ENCODE measurements around the gene CIDEC. TPM values are rescaled to one million over a fixed set of nuclear protein-coding genes. Genes with fewer than 3 reads are reported as not detected.
"Not testable (repeated sequence)": the region's sequence is repeated elsewhere in the genome, so short reads cannot be mapped to it uniquely, and the experiment has no call there.

Gene CIDEC
- total RNA-seq, 2 donors from 2014 or later = 1.2 to 2.9 TPM

DNA sequence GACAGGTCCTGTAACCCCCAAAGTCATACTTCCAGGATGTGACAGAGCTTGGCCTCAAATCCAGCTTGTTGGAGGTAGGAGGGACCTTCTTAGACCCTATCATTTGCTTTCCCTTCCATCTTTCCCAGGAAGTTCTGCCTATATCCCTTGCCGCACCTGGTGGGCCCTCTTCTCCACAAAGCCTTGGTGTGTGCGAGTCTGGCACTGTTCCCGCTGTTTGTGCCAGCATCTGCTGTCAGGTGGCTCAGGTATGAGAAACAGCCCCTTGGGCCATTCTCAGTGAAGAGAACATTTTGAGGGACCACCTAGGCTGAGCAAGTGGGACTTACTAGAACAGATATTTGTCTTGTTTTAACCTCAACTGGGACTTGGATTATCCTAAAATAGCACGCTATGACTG, 23.9 kb upstream of the CIDEC start:
- intact Hi-C loops (cut with DNase I) = no loop called here
- peak; percentile 48 for DNase-seq (ENCODE audit: low spot score)

DNA sequence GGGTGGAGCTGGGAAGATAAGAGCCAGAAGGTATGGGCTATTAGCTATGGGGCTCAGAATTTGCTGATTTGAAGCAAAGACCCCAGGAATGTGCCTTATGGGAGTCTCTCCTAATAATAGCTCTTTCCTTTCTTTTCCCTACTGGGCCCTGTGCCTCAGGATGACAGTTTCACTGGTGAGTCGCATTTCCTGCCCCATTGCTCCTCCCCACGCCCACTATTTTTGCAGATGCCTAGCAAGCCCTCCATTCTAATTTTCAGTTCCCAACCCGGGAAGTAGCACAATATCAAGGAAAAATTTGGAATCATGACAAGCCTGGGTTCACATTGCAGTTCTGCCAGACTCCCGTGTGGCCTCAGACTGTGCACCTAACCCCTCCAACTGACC, 23.2 kb upstream of the CIDEC start:
- DNase-seq (ENCODE audit: low spot score) = peak; percentile 53
- intact Hi-C loops (cut with DNase I) = no loop called here

DNA sequence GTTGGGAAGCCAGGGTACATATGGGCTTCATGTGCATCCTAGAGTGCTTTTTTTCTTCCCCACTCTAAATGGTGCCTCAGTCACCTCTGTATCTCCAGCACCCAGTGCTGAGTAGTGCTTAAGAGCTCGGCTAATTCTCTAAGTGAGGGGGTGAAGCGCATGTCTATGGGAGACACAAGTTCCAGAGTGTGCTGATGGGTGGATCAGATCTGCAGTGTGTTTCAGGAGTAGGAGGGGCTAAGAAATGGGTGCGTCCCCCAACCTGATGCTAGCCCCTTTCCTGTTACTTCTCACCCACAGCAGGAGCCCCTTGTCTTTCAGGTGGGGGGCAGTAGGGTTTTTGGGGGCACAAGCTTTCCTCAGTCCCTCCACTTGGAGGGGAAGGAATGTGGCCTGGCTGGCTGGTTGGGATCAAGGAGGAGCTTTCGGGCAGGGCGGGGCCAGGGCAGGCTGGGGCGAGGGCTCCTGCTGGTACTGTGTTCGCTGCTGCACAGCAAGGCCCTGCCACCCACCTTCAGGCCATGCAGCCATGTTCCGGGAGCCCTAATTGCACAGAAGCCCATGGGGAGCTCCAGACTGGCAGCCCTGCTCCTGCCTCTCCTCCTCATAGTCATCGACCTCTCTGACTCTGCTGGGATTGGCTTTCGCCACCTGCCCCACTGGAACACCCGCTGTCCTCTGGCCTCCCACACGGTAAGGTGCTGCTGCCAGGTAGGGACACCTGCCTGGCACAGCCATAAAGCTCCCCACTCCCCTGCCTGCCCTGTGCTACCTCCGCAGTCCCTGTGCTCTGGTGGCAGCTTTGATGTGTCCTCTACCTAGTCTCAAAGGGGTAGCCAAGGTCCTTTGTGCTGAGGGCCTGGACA, 22.6 kb upstream of the CIDEC start, which contains the start of gene IL17RE:
Gene IL17RE, plus strand, starts transcription at position 477 of the 866 bp plus-strand sequence. Its CDS starts 85 bp downstream, at position 562.
- peak; percentile 54 for DNase-seq (ENCODE audit: low spot score)

DNA sequence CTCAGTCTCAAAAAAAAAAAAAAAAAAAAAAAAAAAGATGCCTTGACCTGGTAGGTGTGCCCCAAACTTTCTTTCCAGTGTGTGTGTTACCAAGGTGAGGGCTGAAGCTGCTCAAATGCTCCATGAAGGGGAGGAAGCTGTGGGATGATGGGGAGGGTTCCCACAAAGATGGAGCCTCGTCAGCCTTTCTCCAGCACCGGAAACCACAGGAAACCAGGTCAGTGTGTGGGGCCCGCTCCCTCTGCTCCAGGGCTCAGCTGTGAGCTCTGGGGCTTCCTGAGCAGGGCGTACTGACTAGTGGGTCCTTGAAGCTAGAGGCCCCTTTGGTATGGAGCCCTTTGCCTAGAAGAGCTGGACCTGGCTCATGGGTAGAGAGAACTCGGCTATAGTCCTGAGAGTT, 21.9 kb upstream of the CIDEC start:
- intact Hi-C loops (cut with DNase I) = no loop called here
- DNase-seq (ENCODE audit: low spot score) = peak; percentile 62

More for the DNA sequence above, 22.6 kb upstream of the CIDEC start, which contains the start of gene IL17RE:
- intact Hi-C loops (cut with DNase I) = no loop called here

DNA sequence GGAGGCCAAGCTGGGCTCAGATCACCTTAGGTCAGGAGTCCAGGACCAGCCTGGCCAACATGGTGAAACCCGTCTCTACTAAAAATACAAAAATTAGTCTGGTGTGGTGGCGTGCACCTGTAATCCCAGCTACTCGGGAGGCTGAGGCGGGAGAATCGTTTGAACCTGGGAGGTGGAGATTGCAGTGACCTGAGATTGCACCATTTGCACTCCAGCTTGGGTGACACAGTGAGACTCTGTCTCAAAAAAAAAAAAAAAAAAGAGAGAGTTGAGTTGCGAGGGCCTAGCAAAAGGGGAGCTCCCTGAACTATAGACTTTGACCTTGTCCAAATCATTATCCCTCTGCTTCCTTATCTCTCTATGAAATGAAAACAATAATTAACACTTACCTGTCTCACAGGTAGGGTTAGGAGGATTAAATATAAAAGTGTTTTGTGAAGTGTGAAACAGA, 20.9 kb upstream of the CIDEC start:
- not testable (repeated sequence) for DNase-seq (ENCODE audit: low spot score)

DNA sequence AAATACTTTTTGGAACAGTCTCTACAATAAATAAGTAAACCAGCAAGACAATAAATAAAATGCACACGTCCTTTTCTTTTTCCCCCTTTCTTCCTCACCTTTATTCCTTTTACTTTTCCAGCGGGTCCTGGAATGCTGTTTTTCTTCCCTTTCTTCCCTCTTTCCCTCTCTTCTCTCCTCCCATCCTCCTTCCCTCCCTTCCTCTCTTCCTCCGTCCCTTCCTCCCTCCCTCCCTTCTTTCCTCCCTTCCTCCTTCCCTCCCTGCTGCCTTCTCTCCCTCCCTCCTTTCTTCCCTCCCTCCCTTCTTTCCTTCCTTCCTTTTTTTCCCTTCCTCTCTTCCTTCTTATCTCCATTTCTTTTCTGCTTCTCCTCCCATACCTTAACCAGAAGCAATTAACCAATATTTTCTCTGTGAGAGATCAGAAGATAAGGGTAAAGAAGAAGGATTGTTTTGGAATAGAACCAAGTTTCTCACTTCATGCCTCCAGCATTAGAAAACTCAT, 19.3 kb upstream of the CIDEC start:
- no peak for DNase-seq (ENCODE audit: low spot score)
- intact Hi-C loops (cut with DNase I) = no loop called here

More for the DNA sequence above, 20.9 kb upstream of the CIDEC start:
- intact Hi-C loops (cut with DNase I) = not testable (repeated sequence)

DNA sequence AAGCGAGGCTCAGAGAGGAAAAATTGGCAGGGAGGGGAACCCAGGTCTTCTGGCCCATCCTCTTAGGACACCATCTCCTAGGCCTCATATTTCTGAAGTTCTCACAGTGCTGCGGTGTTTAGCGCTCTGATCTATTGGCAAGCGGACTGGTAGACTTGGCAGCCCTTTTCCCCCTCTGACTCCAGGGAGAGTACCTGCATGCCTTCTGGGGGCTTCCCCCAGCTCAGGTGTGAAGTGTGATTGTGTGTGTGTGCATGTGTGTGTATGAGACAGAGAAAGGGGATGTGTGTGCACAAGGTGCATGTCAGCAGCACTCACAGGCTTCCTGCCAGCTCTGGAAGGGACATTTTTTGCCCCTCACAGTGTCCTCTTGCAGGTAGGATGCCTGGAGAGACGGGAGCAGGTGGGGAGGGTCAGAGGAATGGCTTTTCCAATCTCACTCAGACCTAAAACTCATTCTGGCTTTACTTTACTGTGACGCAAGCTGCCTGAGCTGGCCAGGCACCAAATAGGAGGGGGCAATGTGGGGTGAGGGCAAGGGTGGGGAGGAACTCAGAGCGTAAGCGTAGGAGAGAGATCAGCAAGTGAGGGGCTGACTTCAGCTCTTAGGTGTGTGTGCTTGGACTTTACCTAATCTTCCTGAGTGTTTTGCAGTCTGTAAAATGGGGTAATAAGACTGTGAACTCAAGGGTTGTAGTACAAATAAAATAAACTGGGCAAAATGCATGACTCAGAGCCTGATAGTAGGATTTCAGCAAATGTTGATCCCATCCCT, 18.6 kb upstream of the CIDEC start:
- intact Hi-C loops (cut with DNase I) = no loop called here
- no peak for DNase-seq (ENCODE audit: low spot score)

DNA sequence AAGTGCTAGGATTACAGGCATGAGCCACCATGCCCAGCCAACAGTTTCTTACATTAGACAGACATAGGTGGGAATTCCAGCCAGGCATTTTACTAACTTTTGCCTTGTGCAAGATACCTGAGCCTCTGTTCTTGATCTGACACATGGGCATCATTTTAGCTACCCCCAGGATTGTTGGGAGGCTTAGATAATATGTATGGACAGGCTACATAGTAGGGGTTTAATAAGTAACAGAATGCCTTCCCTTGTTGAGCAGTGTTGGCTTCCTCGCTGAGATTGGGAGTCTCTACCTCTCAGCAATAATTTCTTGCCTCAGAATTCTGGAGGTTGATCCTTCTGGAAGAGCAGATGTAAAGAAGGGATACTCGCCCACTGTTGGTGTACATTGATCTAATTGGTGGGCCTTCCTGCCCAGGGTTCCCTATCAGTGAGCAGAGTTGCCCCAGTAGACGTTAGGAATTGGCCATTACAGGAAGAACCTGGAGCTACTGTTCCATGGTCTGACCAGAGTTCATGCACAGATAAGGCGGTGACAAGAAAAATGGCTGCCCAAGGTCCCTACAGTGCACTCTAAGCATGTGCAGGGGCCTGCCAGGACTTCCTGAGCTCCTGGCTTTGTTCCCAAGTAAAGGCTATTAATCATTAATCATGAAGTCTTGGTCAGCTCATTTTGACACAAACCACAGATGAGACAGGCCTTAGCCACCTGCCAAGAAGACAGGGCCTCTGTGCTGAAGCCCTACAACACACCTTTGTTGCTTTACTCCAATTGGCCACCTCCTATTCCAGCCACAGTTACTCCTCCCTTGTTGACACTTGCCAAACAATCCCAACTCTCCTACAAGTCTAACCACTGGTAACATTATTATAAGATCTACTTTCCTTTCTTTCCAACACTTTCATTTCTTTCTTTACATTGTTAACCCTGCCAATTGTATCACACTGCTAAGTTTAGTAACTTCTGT, 17.6 kb upstream of the CIDEC start:
- no peak for DNase-seq (ENCODE audit: low spot score)
- intact Hi-C loops (cut with DNase I) = no loop called here

DNA sequence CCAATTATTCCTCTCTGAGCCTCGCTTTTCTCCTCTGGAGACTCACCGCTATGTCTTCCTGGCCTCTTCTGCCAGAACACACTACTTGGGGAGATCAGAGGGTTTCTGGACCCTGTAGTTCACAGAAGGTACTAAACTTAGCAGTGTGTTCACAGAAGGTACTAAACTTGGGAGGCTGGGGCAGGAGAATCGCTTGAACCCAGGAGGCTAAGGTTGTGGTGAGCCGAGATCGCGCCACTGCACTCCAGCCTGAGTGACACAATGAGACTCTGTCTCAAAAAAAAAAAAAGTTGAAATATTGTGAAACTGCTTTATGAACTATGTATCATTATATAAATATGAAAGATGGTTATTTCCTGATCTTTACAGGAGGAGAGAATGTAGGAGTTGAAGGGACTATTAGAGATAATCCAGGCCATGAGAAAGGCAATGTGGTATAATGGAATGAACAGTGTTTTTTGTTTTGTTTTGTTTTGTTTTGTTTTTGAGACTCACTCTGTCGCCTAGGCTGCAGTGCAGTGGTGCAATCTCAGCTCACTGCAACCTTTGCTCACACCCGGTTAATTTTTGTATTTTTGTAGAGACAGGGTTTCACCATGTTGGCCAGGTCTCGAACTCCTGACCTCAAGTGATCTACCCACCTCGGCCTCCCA, 16.8 kb upstream of the CIDEC start:
- intact Hi-C loops (cut with DNase I); DNase-seq (ENCODE audit: low spot score): not testable (repeated sequence)

DNA sequence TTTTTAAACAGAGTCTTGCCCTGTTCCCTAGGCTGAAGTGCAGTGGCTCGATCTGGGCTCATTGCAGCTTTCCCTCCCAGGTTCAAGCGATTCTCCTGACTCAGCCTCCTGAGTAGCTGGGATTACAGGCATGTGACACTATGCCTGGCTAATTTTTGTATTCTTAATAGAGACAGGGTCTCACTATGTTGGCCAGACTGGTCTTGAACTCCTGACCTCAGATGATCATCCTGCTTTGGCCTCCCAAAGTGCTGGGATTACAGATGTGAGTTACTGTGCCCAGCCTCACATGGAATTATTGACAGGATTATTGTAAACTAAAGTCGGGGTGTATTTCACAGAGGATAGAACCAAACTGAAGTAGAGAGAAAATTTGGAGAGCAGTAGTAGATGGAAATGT, 15.7 kb upstream of the CIDEC start:
- intact Hi-C loops (cut with DNase I); DNase-seq (ENCODE audit: low spot score): not testable (repeated sequence)

DNA sequence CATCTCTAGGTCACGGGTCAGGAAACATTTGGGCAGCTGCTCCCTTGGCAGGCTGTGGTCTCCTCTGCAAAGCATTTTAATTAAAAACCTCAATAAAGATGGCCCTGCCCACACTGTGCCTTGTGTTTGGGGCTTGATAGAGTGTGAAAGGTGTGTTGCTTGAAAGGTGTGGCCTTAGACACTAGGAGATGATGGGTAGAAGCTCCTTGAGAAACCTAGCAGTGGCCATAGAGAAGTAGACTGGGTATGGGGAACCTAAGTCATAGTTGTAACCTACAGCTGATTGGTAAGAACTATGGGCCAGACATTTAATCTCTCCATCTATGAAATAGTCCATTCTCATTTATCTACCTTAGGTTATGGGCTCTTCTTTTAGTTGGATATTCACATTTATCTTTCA, 13.7 kb upstream of the CIDEC start:
- intact Hi-C loops (cut with DNase I) = no loop called here
- DNase-seq (ENCODE audit: low spot score) = peak; percentile 2

DNA sequence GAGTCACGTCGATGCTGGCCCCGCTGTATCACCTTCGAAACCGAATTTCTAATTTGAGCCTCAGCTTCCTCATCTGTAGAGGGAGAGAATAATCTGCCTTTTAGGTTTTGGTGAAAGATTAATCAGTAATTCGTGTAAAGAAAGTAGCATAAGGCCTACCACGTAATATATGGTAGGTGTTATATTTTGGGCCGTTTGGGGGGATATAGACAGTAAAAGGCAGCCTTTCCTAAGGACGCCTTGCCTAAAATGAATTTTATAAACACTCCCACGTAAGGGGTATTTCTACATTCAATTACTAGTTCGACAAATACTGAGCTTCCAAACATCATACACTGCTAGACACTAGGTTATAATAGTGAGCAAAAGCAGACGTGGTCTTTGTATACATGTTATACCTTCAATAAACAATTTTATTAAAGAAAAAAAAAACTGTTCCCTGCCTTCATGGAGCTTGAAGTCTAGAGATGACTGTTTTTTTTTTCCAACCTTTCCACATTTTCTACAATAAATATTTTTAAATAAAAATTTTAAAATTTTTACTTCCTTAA, 11.1 kb upstream of the CIDEC start:
- intact Hi-C loops (cut with DNase I) = no loop called here
- DNase-seq (ENCODE audit: low spot score) = no peak

DNA sequence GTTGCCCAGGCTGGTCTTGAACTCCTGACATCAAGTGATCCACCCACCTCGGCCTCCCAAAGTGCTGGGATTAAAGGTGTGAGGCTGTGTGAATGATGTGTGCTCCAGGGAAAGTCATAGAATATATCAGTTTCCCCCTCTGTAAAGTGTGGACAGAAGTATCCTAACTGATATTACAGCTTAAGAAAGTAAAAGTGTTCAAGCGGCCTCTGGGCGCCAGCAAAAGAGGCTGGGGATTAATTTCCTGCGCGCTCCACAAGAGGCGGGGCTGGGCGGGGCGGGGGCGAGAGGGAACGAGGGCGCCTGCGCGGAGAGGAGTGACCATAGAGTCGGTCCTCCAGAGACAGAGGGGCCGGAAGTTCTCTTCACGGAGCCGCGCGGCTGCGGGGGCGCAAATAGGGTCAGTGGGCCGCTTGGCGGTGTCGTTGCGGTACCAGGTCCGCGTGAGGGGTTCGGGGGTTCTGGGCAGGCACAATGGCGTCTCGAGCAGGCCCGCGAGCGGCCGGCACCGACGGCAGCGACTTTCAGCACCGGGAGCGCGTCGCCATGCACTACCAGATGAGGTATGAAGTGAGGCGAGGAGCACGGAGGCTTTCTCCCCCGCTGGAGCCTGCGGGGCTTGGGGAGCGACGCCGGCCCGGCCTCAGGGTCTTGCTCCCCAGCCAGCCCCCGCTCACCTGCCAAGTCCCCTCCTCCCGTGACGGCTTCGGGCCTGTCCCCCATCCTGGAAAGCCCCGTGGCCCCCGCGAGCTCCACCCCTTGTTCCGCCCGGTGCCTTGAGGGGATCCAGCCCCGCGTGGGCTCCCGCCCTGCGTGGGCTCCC, 10.4 kb upstream of the CIDEC start, which contains the start of gene JAGN1:
Gene JAGN1, plus strand, starts transcription at position 362 of the 823 bp plus-strand sequence. Its CDS starts 113 bp downstream, at position 475.
- DNase-seq (ENCODE audit: low spot score) = peak; percentile 97
- intact Hi-C loops (cut with DNase I) = no loop called here

DNA sequence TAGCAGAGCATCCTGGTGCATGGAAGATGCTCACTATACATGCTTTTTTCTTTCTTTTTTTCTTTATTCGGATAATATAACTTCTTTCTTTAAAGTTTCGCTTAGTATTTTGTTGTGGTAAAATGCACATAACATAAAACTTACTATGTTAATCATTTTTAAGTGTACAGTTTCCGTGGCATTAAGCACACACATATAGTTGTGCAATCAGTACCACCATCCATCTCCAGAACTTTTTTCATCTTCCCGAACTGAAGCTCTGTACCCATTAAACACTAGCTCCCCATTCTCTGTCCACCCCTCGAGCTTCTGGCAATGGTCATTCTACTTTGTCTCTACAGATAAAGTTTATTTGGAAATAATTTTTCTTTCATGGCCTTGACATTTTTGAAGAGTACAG, 9.4 kb upstream of the CIDEC start:
- intact Hi-C loops (cut with DNase I) = no loop called here
- no peak for DNase-seq (ENCODE audit: low spot score)

DNA sequence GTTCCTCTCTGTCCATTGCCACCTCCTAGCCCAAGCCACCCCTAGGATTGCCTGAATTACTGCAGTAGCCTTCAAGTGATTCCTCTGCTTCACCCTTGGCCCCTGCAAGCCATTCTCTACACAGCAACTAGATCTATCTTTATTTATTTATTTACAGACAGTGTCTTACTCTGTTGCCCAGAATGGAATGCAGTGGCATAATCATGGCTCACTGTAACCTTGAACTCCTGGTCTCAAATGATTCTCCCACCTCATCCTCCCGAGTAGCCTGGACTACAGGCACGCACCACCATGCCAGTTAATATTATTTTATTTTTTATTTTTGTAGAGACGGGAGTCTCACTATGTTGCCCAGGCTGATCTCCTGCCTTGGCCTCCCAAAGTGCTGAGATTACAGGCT, 8.5 kb upstream of the CIDEC start:
- intact Hi-C loops (cut with DNase I) = no loop called here
- DNase-seq (ENCODE audit: low spot score) = no peak

DNA sequence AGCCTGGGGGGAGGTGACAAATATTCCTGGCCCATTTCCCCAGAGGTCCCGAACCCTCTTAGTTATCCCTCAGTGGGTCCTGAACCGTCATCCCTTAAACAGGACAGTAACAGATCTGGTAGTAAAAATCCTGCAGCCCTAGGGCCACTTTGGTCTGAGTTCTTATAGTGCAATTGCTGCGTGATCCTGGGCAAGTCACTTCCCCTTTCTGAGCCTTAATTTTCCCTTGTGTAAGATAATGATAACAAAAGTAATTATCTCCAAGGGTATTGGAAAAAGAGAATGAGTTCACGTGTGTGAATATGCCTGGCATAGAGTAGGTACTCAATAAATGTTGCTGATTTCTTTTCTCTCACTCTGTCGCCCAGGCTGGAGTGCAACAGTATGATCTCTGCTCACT, 7.4 kb upstream of the CIDEC start:
- peak; percentile 16 for DNase-seq (ENCODE audit: low spot score)
- intact Hi-C loops (cut with DNase I) = no loop called here

DNA sequence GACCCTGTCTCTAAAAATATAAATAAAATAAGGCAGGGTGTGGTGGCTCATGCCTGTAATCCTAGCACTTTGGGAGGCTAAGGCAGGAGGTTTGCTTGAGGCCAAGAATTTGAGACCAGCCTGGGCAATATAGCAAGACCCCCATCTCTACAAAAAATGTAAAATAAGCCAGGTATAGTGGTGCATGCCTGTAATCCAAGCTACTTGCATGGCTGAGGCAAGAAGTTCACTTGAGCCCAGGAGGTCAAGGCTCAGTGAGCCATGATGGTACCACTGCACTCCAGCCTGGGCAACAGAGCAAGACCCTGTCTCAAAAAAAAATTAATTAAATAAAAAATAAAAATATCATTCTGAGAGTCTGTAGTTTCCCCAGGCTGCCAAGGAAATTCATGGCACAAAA, 6.3 kb upstream of the CIDEC start:
- intact Hi-C loops (cut with DNase I) = no loop called here
- no peak for DNase-seq (ENCODE audit: low spot score)
